HG03175 (cell line): ENCODE measurements around the gene ENDOV.

Experiments
- ATAC-seq: cut with Tn5 transposase; IDR thresholded peaks from one replicate; pipeline ENCODE4 v1.9.1; 2021; ENCODE audit warnings: mild to moderate bottlenecking, moderate library complexity; ENCODE audit not compliant: unreplicated experiment

Gene ENDOV

DNA sequence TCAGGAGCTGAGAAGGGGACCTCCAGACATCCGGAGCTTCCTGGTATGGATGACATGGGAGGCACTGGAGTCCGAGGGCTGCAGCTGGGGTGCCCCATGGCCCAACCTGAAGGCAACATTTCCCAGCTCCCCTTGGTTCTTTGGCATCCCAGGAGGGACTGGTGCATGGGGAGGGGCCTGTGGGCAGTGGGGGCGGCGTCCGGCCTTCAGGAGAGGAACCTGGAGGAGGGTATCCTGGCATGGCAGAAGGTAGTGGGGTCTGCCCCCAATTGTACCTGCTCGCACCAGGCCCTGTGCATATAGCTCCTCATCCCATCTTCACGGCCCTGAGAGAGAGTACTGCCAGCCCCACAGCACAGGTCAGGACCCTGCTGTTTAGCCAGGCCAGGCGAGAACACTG lies 49.5 kb downstream of the ENDOV start:
- ATAC-seq: no peak

- no peak for ATAC-seq
These were observed 50.5 kb downstream of the ENDOV start for GRCh38 chr17:80465327-80465974.

DNA sequence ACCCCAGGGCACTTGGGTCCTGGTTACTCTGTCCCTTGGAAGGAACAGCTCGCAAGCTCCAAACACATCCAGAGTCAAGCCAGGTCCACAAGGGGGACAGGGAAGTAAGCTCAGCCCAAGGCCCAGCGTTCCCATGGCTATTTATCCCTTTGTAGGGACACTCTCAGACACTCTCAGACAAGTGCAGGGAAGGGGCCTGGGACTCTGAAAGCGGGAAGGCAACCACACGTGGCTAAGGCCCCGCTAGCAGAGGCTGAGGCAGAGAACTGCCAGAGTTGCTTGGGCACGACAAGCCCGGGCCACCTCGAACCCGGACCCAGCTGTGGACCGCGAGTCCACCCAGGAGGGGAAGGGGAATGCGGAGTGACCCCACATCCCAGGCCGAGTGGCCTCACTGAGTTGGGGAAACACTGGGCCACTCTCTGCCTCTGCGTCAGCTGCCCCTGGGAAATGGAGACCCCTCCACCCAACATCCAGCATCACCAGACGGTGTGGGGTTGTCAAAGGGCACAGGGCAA lies 51.3 kb downstream of the ENDOV start:
- no peak for ATAC-seq

GRCh38 chr17:80468242-80468641 lies 53.3 kb downstream of the ENDOV start:
- ATAC-seq: no peak

DNA sequence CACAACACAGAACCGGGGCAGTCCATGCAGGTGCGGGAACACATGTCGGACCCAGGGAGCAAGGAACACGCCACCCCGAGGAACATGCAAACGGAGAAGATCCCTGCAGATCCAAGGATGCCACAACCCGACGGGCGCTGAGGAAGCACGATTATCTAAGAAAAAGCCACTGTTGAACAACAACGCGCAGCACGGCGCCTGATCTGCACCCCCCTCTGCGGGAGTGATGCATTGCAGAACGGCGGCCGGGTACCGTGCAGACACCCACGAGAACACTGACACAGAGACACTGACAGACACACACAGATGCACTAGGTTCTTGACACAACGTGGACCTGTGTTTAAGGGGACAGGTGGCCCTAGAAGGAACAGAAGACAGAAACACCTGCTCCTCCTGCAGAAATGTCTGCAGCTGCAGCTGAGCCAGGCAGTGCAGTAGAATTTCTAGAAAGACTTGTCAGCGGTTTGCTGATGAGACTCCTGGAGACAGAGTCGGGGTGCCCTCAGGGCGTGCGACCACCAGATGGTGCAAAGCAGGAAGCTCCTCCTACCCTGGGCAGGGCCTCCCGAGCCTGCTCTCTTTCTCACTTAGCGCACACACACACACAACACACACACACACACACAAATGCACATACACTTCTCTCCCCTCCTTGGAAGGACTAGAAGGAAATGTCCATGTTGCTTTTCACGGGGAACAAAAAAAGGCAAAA lies 54.0 kb downstream of the ENDOV start:
- no peak for ATAC-seq

DNA sequence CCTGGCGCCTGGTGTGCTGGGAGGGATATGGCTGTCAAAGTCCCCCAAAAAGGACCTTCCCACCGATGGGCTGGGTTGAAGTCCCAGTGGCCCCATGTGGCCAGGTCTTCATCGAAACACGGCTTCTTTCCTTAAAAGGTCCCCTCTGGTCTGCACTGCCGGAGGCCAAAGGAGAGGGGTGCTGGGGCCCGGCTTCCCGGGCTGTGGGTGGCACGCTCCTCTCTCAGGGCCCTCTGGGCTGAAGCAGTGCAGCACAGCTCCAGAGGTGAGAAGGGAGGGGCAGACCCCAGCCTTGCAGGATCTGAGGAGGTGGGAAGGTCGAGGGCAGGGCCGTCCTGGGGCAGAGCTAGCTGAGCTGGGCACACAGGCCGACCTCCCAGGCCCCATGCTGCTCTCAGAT lies 54.7 kb downstream of the ENDOV start:
- ATAC-seq: no peak

- no peak for ATAC-seq
These were observed 55.6 kb downstream of the ENDOV start for GRCh38 chr17:80470603-80471002.

DNA sequence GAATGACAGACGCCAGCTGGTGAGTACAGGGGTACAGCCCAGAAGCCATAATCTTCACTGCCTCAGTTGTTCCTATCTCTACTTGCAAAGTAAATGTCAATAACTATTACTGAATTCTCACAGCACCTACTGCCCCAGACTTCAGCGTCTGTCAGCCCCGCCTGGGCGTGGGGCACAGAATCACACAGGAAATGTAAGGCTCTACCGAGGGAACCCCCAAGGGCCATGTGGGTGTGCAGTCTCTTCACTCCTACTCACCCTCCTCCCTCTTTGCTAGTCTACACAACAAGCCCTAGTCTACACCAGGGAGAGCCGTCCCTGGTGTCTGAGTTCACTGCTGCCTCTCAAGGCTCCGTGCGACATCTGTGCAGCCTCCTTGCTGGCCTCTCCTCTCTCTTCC lies 57.0 kb downstream of the ENDOV start:
- ATAC-seq: no peak

DNA sequence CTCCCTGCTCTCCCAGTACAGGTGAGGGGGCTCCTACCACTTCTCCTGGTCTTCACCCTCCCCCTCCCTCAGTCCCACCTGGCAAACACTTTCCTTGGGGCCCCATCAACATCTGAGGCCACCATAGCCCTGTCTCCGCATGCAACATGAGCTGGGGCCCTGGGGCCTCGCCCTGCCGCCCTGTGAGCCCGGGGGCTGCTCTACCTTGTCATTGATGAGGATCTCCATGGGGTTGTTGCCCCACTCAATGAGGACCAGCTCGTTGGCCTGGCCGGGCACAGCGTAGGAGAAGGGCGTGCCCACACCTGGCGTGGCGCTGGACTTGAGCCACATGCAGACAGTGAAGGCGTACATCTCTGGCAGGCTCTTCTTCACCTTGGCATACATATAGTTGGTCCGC lies 58.0 kb downstream of the ENDOV start:
- no peak for ATAC-seq

DNA sequence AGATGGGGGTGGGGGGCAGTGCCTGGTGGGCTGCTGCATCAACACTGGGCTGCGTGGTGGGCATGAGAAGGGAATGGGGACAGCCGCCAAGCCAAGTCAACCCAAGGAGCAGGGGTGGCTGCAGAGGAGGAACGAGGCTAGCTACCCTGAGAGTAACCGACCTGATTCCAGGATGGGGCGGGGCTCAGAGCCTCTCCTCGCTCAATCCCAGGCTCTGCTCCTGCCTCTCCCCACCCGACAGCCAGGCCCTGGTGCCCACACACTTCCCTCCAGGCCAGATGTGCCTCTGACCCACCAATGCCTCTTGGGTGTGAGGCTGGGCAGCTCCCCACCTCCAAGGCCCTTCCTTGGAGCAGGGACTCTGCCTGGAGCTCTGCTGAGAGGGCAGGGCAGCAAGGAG lies 58.7 kb downstream of the ENDOV start:
- ATAC-seq: no peak

DNA sequence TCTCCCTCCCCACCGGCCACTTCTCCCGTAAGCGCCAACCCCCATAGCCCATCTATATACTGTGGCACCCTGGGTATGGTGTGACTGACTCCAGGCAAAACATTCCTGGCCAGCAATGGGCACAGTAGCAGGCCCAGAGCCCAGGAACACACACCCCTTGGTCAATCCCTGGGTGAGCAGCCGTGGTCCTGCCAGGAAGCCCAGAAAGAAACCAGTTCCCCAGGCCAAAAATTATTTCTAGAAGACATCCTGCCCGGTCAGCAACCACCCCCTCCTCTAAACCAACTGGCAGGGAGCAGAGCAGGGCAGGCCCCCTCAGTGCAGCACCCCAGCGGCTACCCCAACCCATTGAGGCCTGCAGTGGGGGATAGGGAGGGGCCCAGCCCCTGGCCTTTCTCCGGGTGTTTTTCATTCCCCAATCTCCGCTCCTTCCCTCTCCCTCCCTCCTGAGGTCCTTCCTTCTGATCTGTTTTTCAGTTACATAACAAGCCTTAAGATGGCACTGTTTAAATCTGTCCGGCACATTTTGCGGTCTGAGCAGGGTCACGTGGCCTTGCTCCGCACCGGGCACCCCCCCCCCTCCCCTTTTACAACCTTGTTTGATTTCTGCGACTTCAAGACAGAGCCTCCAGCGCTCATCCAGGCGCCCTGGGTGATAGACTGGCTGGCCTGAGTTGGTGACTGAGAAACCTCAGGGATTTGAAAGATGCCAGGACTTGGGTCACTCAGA lies 59.4 kb downstream of the ENDOV start:
- ATAC-seq: no peak

DNA sequence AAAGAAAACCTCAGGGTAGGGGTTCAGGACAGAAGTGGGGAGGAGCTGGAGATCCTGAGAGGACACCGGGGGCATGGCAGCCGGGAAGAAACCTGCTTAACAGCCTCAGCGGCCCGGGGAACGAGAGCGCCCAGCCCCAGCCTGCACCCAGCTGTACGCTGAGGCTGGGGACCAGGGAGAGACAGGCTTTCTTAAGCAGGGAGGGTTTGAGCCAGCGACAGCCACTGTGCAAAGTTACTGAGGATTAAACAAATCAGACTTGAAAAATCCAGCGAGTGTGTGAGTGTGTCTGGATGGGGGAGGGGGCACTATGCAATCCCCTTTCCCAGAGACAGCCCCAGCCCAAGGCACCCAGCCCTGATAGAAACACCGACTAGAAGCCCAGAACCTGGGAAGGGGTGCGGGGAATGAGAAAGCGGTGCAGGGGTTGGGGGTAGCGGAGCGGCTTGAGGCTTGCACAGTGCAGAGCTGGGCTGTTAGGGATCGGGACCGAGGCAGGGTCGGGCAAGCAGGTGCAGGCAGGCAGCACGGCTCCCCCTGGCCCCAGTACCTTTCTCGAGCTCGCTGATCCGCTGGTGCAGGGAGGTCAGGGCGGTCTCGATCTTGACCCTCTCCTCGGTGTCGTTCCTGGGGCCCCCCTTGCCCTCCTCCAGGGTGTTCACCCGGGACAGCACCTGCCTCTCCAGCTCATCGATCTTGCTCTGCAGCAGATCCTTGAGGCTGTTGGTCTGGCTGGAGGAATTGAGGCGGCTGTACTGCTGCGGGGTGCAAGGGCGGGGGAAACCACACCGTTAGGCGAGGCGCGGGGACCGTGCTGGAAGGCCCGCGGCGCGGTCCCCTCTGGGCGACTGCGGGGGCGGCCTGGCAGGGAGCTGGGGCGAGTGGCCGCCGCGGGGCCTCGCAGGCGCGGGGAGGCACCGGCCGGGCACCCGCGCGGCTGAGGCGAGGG lies 60.3 kb downstream of the ENDOV start:
- no peak for ATAC-seq

DNA sequence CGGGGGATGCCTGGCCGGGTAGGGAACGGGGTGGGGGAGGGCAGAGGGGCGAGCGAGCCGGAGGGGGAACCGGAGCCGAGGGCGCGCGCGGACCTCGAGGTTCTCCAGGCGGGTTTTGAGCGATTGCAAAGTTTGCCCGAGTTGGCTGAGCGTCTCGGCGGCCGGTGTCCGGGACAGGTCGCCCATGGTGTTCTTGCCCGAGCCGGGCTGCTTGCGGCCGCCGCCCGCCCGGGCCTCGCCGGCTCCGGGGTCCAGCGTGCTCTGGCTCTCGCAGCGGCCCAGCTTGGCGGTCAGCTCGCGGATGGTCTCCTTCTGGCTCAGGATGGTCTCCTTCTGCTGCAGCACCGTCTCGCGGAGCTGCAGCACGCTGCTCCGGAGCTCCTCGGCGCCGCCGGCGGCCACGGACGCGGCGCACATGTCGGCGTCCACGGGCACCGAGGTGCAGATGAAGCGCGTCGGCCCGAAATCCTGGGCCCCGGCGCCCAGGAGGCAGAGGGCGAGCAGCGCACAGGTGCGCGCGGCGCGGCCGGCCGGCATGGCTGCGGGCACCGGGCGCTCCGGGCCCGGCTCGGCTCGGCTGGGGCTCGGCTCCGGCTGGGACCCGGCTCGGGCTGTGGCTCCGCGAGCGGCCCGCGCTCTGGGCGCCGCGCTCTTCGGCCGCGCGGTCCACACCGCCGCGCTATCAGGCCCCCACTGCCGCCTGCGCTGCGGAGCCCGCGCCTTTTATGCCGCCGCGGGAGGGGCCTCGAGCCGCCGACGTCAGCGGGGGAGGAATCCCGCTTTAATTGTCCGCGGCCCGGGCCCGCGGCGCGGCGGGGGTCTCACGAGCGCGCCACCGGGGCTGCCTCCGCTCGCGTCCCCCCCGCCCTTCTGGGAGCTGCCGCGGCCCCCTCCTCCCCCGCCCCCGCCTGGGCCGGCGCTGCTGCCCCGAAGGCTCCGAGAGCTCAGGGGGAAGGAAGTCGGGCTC lies 61.2 kb downstream of the ENDOV start, which contains the start of gene NPTX1:
Gene NPTX1, minus strand, starts transcription at position 698 of the 967 bp plus-strand sequence. Its CDS starts 161 bp downstream, at position 537.
- ATAC-seq: no peak

DNA sequence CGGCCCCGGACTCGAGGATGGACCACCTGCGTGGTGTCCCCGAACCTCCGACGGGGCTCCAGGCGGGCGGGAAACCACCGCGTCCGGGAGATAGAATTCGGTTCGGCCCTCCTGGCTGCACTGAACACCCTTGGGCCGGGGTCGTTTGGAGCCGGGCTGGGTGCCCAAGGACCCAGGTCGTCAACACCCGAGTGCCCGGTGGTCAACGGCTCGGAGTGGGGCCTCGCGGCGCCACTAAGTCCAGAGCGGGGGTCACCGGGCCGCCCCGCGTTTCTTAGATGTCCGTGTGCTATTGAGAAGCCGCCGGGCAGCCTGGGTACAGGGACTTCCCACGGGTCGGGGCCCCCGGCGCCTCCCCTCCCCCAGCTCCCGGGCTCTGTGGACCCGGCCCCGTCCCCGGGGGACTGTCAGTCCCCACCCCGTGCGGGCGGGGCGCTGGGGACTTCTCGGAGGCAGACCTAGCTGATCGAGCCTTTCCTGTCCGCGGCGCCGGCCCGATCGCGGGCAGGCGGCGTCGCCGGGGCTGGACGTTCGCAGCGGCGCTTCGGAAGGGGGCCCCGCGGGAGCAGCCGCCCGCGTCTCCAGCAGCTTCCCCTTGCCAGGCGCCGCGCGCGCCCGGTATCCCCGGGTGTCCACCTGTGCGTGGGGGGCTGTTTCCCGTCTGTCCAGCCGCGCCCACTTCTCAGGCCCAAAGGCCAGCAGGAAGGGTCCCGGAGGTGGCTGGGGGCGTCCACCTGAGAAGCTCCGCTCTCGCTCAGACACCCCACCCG lies 62.1 kb downstream of the ENDOV start:
- no peak for ATAC-seq

DNA sequence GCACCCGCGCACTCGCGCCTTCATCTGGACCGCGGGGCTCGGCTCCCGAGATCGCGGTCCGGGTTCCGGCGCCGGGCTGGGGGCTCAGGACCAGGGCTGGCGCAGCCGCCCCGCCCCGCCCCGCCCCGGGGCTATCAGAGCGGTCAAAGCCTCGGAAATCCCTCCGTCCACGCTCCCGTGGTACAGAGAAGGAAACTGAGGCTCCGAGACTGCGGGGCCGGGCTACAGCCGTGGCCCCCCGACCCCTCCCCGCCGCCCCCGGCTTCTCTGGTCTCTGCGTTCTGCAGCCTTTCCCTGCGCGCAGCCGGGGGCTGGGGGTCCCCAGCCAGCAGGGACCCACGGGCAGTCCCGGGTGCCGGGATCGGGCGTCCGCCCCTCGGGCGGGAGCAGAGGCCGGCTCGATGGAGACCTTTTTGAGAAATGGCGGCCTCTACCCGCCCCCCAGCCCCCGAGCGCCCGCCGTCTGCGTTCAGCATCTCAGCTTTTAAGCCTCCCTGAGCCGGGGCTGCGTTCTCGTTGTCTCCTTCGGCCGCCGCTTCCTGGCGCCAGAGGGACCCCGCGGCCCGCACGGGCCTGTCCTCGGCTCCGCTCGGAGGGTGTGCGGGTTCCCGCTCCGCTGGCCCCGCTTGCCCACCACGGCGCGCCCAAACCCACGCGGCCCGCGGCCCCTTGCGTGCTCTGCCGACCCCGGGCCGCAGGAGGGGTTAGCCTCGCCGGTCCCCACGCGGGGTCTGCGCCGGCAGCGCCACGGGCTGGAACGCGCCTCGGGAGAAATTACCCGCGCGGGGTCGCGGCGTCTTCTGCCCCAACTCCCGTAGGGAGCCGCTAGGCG lies 62.9 kb downstream of the ENDOV start:
- ATAC-seq: no peak

DNA sequence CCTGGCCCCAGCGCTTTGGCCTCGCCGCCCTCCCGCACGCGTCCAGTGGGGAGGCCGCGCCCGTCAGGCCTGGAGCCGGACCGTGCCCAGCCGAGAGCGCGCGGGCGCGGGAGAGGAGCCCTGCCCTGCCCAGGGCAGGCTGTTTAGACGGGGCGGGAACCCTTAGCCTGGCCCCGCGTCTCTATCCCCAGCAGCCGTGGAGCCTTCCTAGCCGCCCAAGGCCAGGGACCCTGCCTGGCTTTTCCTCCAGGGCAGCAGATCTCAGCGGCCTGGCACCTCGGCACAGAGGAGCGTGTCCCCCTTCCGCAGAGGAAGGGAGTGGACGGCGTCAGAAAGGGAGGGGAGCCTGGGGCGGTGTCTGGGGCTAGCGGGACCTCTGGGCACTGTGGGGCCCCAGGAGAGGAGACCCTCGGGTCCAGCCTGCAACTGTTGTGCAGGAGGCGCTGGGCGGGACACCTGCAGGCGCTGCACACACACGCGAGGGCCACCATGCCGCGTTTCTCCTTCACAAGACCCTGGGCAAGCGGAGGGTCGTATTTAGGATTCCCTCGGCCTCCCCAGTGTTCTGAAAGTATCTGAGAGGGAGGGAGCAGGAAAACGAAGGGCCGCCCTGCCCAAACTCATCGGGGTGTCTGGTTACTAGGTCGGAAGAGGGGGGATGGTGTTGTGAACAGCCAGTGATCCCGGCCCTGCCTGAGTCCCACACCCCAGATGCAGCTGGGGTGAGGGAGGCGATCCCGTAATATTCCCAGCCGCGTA lies 63.7 kb downstream of the ENDOV start:
- ATAC-seq: no peak

GRCh38 chr17:80479246-80479566 lies 64.2 kb downstream of the ENDOV start:
- no peak for ATAC-seq
